GM12874 (cell line): ENCODE measurements around the gene CAMTA1.

ENCODE experiments used
- TF ChIP-seq, protein P1 (sequence below): IDR thresholded peaks from 2 replicates; pipeline ENCODE4 v1.5.1; 2011; ENCODE audit warnings: low read depth, mild to moderate bottlenecking, control low read depth, low read length, moderate library complexity; ENCODE audit not compliant: insufficient read depth

Gene CAMTA1

GRCh38 chr1:6819246-6820040 lies 34.2 kb downstream of the CAMTA1 start:
- TF ChIP-seq, protein P1, sequence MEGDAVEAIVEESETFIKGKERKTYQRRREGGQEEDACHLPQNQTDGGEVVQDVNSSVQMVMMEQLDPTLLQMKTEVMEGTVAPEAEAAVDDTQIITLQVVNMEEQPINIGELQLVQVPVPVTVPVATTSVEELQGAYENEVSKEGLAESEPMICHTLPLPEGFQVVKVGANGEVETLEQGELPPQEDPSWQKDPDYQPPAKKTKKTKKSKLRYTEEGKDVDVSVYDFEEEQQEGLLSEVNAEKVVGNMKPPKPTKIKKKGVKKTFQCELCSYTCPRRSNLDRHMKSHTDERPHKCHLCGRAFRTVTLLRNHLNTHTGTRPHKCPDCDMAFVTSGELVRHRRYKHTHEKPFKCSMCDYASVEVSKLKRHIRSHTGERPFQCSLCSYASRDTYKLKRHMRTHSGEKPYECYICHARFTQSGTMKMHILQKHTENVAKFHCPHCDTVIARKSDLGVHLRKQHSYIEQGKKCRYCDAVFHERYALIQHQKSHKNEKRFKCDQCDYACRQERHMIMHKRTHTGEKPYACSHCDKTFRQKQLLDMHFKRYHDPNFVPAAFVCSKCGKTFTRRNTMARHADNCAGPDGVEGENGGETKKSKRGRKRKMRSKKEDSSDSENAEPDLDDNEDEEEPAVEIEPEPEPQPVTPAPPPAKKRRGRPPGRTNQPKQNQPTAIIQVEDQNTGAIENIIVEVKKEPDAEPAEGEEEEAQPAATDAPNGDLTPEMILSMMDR, result no peak

DNA sequence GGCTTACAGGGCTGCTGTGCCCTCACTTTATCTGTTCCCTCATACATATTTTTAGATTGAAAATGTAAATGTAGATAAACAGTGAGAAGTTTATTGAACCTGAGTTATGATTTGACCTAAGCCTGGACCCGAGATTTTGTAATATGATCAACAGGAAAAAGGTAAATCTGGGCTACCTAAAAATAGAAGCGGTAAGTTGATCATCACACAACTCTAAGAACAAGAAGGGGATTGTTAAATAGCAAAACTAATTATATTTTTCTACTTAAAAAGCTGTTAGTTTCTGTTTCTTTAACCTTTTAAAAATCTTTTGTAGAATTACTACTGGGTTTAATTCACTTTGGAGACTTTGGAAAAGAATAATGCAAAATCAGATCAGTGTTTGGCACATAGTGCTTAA lies 35.6 kb downstream of the CAMTA1 start:
- TF ChIP-seq, protein P1, result no peak

DNA sequence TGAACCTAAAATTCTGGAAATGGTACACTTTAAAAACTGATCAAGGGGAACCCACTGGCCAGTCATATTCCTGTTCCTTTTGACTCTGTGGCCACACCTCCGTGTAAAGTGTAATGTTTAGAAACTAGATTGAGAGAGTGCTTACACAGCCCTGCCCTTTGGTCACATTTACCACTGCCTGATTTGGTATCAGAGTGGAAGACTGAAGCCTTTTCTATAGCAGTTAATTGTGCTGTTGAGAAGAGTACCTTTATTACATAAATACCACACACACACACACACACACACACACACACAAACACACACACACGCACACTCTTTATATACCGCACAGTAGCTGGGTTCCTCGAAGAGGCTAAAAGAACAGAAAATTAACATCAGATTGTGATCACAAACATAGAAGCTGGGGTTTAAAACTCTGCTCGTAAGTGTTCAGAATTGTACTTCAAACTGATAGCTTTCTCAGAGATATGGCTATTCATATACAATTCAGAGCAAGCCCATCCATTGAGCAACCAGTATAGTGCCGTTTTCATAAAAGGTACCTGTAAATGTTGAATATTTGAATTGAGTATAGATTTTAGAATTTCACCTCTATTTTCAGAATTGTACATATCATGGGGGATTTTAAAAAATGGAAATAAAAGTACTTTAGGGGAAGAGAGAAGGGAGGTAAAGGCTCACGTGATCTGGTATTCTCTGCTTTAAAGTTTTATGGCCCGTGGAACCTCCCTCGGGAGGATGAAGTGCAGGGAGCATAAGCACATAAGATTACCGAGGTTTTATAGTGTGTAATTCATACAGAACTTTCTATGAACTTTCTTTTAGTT lies 37.5 kb downstream of the CAMTA1 start:
- TF ChIP-seq, protein P1, result no peak

- TF ChIP-seq, protein P1, result no peak
Observed at GRCh38 chr1:6823793-6824192, 38.5 kb downstream of the CAMTA1 start.

DNA sequence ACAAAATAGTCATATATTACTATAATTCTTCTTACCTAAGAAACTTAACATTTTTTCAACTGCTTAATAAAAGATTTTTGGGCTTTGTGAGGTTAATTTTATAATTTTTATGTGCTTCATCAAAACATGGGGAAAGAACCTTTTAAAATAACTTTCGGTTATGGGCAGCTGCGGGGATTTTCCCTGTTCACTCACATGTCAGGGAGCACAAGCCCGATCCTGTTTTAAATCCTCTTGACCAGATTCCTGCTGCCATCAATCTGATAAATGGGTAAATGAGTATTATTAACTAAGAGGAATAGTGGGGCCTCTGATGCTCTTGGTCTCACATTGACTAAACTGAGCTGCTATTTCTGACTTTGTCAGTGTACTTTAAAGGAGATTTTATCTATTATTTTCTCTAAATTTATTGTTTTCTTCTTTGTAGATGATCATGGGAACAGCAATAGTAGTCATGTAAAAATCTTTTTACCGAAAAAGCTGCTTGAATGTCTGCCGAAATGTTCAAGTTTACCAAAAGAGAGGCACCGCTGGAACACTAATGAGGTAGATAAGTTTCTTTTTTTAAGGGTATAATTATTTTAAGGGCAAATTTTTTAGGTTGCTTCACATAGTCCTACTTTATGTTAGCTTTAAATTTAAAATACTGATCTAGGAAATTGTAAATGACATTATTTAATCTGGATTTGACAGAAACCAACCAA lies 39.6 kb downstream of the CAMTA1 start:
- TF ChIP-seq, protein P1, result no peak

- TF ChIP-seq, protein P1, result no peak
Observed at GRCh38 chr1:6825828-6826227, 40.6 kb downstream of the CAMTA1 start.

DNA sequence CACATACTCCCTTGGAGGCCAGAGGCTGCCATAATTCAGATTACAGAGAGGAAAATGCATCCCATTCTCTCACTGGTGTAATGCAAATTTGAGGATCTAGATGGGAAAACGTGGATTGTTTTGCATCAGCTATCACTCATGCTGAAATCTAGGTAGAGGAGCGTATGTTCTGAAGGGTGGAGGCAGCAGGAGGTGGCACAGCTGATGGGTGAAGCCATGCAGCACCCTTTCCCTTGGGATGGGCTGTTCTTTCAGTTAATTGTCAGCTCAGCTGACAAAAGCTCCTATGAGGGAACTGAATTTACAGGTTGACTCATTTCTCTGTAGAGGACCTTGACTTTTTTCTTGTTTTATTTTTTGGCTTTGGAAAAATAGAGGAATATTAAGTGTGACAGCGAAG lies 41.8 kb downstream of the CAMTA1 start:
- TF ChIP-seq, protein P1, result no peak
